Thyroid gland (tissue), 4 donors: ENCODE measurements around the gene TUBGCP2. TPM values are rescaled to one million over a fixed set of nuclear protein-coding genes. Genes with fewer than 3 reads are reported as not detected.

Source experiments
- DNase-seq, 2 donors: peaks; one replicate each; pipeline ENCODE4 v3.0.0-alpha.2; 2019
- H3K27ac ChIP-seq, 3 donors: fragments of 200-600 bp; sonication (generic); 1 replicate in 2 of 3; 2 replicates in 1 of 3; pipeline ENCODE4 v1.5.1; 2016 to 2019; ENCODE audit warnings: mild to moderate bottlenecking in 1 of 3, moderate library complexity in 1 of 3
- H3K27me3 ChIP-seq: fragments of 200-600 bp; sonication (generic); one replicate; pipeline ENCODE4 v1.5.1; 2019
- H3K36me3 ChIP-seq, 2 donors: fragments of 200-600 bp; sonication (generic); one replicate each; pipeline ENCODE4 v1.5.1; 2016 to 2019
- H3K4me1 ChIP-seq, 2 donors: fragments of 200-600 bp; sonication (generic); one replicate each; pipeline ENCODE4 v1.5.1; 2017 to 2019
- H3K4me3 ChIP-seq, 3 donors: fragments of 200-600 bp; sonication (generic); replicated peaks in 1 of 3; 1 replicate in 2 of 3; 2 replicates in 1 of 3; pipeline ENCODE4 v1.5.1; 2016; ENCODE audit warnings: mild to moderate bottlenecking in 1 of 3
- H3K9me3 ChIP-seq: fragments of 200-600 bp; sonication (generic); one replicate; pipeline ENCODE4 v1.5.1; 2017
- CTCF ChIP-seq, 6 experiments: fragments of 200-600 bp in 3 of 6; fragments of 450-650 bp in 3 of 6; sonication (generic) in 3 of 6; IDR thresholded peaks; one replicate each; pipeline ENCODE4 v1.5.1; 2016 to 2019; ENCODE audit warnings: antibody characterized with exemption in 6 of 6, mild to moderate bottlenecking in 2 of 6, inconsistent platforms in 1 of 6, moderate library complexity in 1 of 6
- POLR2A ChIP-seq, 2 donors: fragments of 450-650 bp; IDR thresholded peaks; one replicate each; pipeline ENCODE4 v1.6.1; 2017; ENCODE audit warnings: antibody characterized with exemption in 2 of 2, mild to moderate bottlenecking in 2 of 2, moderate library complexity in 1 of 2
- WGBS, 2 donors: methylation state at CpG; one replicate each; pipeline ENCODE4 v1.1.5; 2017; 5-methylcytosine and 5-hydroxymethylcytosine counted together
- intact Hi-C: fragments of 100-400 bp; cut with DNase I; formaldehyde crosslinking; loops from one replicate; pipeline ENCODE4 v1.15.1; 2023
- total RNA-seq, 4 donors: library from RNA; depleted of rRNA; stranded (reverse); fragments of >200 nt; gene quantifications; one replicate each; pipeline ENCODE4 v1.2.3, GENCODE V29; 2016

The TUBGCP2 gene, protein sequence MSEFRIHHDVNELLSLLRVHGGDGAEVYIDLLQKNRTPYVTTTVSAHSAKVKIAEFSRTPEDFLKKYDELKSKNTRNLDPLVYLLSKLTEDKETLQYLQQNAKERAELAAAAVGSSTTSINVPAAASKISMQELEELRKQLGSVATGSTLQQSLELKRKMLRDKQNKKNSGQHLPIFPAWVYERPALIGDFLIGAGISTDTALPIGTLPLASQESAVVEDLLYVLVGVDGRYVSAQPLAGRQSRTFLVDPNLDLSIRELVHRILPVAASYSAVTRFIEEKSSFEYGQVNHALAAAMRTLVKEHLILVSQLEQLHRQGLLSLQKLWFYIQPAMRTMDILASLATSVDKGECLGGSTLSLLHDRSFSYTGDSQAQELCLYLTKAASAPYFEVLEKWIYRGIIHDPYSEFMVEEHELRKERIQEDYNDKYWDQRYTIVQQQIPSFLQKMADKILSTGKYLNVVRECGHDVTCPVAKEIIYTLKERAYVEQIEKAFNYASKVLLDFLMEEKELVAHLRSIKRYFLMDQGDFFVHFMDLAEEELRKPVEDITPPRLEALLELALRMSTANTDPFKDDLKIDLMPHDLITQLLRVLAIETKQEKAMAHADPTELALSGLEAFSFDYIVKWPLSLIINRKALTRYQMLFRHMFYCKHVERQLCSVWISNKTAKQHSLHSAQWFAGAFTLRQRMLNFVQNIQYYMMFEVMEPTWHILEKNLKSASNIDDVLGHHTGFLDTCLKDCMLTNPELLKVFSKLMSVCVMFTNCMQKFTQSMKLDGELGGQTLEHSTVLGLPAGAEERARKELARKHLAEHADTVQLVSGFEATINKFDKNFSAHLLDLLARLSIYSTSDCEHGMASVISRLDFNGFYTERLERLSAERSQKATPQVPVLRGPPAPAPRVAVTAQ
- total RNA-seq = 10 to 100 TPM; 56.5 to 73.3 (median 62.9) TPM

GRCh38 chr10:133308421-133309099, at the start of gene TUBGCP2, which contains the start of gene ZNF511:
Gene TUBGCP2 (minus strand): TSS chr10:133308872. CDS start chr10:133302941, 5,931 bp downstream.
Gene ZNF511 (plus strand): TSS chr10:133308914. CDS start chr10:133308944, 30 bp downstream.
- peak; percentile 81 to 84 for DNase-seq
- H3K27ac ChIP-seq = peak within 1 kb of the TSS; percentile 86 to 99 (median 97)
- WGBS, 2 donors = 0% methylated on average over 14 to 19 of the region's 89 CpGs
- TF ChIP-seq POLR2A (IDR thresholded peaks at IDR 0.05) = peak; percentile 4 to 74
- TF ChIP-seq CTCF (IDR thresholded peaks at IDR 0.05) = peak in 1 of 6 experiments; percentile 30
- H3K9me3 ChIP-seq = no peaks in the 10 kb centered on the region
- H3K36me3 ChIP-seq = peaks cover 0 to 10% of the 10 kb centered on the region in 2 donors
- intact Hi-C loops = no loop called here
- peaks cover 14 to 19% of the 10 kb centered on the region in 2 donors for H3K4me1 ChIP-seq
- H3K4me3 ChIP-seq = peak within 1 kb of the TSS; percentile 51 to 99 (median 86)
- no peaks in the 10 kb centered on the region for H3K27me3 ChIP-seq

DNA sequence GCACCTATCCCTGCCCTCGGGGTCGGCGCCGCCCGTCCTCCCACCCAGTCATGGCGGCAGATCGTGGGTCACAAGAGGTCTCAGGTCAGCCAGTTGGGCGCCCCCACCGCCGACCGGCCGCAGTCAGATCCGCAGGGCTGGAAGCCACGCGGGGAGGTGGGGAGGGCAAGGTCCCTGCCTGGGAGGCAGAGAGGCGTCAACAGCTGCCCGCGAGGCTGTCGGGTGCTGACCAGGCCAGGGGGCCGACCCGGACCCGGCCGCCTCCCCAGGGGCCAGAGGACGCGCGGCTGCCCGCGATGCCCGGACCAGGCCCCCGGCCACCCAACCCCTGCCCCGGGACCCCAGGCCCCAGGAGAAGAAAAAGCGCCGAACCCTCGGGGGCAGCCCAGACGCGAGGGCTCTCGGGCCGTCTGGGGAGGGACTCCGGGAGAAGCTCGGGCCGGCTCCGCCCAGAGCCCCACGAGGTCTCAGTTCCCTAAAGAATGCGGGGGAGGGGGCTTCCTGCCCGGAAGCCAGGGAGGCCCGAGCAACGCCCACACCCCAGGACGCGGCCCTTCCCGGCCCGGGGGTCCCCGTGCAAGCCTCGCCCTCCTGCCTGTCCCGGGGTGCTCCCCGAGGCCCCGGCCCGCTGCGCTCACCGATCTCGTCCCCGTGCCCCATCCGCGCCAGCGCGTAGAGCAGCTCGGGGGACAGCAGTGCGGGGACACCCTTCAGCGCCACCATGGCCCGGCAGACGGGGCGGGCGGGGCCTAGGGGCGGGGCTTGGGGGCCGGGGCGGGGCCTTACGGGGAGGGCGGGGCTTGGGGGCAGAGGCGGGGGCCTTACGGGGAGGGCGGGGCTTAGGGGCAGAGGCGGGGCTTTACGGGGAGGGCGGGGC, 48.9 kb upstream of the TUBGCP2 start, which contains the start of gene FUOM:
FUOM (minus strand) TSS at position 735 of the 877 bp plus-strand sequence; CDS start at position 723, 12 bp downstream.
- 3 to 10% methylated on average over 10 to 12 of the region's 83 CpGs for WGBS, 2 donors
- no peak for TF ChIP-seq POLR2A (IDR thresholded peaks at IDR 0.05)
- no peak for TF ChIP-seq CTCF (IDR thresholded peaks at IDR 0.05)
- H3K9me3 ChIP-seq = no peaks in the 10 kb centered on the region
- peak within 1 kb of the TSS in 2 of 3 donors; percentile 22 to 56 for H3K4me3 ChIP-seq
- H3K4me1 ChIP-seq = peaks cover 0 to 15% of the 10 kb centered on the region in 2 donors
- H3K27ac ChIP-seq = peak within 1 kb of the TSS in 1 of 3 donors; percentile 49
- intact Hi-C loops = no loop called here
- peak; percentile 20 to 36 for DNase-seq
- no peaks in the 10 kb centered on the region for H3K27me3 ChIP-seq
- peaks cover 1 to 9% of the 10 kb centered on the region in 2 donors for H3K36me3 ChIP-seq

GRCh38 chr10:133356549-133357284, 48.0 kb upstream of the TUBGCP2 start:
- H3K4me3 ChIP-seq = peak overlapping the region in 1 of 3 donors; percentile 56
- peaks cover 0 to 15% of the 10 kb centered on the region in 2 donors for H3K4me1 ChIP-seq
- DNase-seq = no peak
- no peaks in the 10 kb centered on the region for H3K9me3 ChIP-seq
- H3K36me3 ChIP-seq = peaks cover 0 to under 1% of the 10 kb centered on the region in 2 donors
- 61 to 69% methylated on average over 8 to 13 of the region's 27 CpGs for WGBS, 2 donors
- TF ChIP-seq CTCF (IDR thresholded peaks at IDR 0.05) (no peak), POLR2A (IDR thresholded peaks at IDR 0.05) (no peak)
- intact Hi-C loops = no loop called here
- H3K27ac ChIP-seq = no peak overlapping the region
- H3K27me3 ChIP-seq = no peaks in the 10 kb centered on the region

GRCh38 chr10:133355991-133356390, 47.3 kb upstream of the TUBGCP2 start:
- Histone ChIP-seq H3K27ac (no peak overlapping the region), H3K4me1 (peaks cover 0 to 15% of the 10 kb centered on the region in 2 donors), H3K36me3 (no peaks in the 10 kb centered on the region), H3K27me3 (no peaks in the 10 kb centered on the region), H3K9me3 (no peaks in the 10 kb centered on the region), H3K4me3 (no peak overlapping the region)
- DNase-seq = no peak
- TF ChIP-seq POLR2A (IDR thresholded peaks at IDR 0.05) (no peak), CTCF (IDR thresholded peaks at IDR 0.05) (no peak)
- 100% methylated on average over 2 of the region's 3 CpGs; no CpG with 5 or more reads in 1 of the 2 donors for WGBS, 2 donors
- intact Hi-C loops = no loop called here
